Measurements from ENCODE around the gene ENPP7.
A peak's percentile ranks its signal among the peaks of the same experiment; 100 is the strongest.

Gene ENPP7

GRCh38 chr17:79722787-79723186 lies 8.0 kb upstream of the ENPP7 start:
- no peaks in the 10 kb centered on the region for H3K9me3 ChIP-seq (ENCODE audit: insufficient read depth, low read depth, low read length)
- H3K9ac ChIP-seq (ENCODE audit: low read depth, low read length, poor library complexity, severe bottlenecking), result no peak overlapping the region

DNA sequence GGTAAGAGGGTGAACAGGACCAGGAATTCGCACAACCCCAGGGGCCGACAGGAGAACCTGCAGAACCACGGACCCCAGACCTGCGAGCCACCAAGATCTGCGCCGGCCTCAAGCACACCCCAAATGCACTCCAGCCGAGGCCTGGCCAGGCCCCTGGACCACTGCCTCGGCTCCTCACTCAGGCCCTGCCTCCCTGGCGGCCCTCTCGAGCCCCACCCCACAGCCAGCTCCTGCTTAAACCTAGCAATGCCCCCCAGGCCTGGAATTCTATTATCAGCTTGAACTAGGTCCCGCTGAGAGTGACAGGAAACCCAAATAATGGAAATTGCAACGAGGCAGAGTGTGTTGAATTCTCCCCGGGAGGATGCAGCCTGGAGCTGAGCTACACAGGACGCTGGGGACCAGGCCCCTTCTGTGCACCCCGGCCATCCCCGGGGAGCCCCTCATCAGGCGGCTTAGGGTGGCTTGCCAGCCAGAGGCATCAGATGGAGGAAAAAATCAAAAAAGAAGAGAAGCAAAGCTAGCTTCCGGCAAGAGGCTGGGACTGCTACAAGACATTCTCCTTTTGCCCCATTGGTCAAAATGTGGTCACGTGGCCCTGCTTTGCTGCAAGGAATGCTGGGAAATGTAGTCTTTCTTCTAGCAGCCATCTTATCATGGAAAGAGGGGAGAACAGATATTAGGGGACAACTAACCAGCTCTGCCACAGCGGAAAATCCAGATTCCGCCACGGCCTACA lies 2.4 kb upstream of the ENPP7 start:
- Histone ChIP-seq H3K4me1 (ENCODE audit: insufficient read depth, low read length, poor library complexity, severe bottlenecking) (no peaks in the 10 kb centered on the region), H3K4me2 (ENCODE audit: low read depth, low read length, poor library complexity, severe bottlenecking) (peak overlapping the region; percentile 54), H3K9me3 (ENCODE audit: insufficient read depth, low read depth, low read length) (no peaks in the 10 kb centered on the region), H4K20me1 (ENCODE audit: insufficient read depth, low read length, poor library complexity, severe bottlenecking) (no peaks in the 10 kb centered on the region), H2AFZ (ENCODE audit: low read length) (peak overlapping the region; percentile 96), H3K9ac (ENCODE audit: low read depth, low read length, poor library complexity, severe bottlenecking) (no peak overlapping the region), H3K27me3 (ENCODE audit: insufficient read depth, low read length, poor library complexity, severe bottlenecking) (no peaks in the 10 kb centered on the region), H3K9me2 (replicated peaks; ENCODE audit: low read depth, low read length) (no peaks in the 10 kb centered on the region), H3K4me3 (ENCODE audit: low read length, poor library complexity, severe bottlenecking) (peak overlapping the region; percentile 51), H3K36me3 (ENCODE audit: insufficient read depth, low read length) (no peaks in the 10 kb centered on the region), H3F3A (ENCODE audit: low read depth) (no peaks in the 10 kb centered on the region), H3K79me2 (ENCODE audit: insufficient read depth, low read length) (no peaks in the 10 kb centered on the region)
- TF ChIP-seq, protein P1, sequence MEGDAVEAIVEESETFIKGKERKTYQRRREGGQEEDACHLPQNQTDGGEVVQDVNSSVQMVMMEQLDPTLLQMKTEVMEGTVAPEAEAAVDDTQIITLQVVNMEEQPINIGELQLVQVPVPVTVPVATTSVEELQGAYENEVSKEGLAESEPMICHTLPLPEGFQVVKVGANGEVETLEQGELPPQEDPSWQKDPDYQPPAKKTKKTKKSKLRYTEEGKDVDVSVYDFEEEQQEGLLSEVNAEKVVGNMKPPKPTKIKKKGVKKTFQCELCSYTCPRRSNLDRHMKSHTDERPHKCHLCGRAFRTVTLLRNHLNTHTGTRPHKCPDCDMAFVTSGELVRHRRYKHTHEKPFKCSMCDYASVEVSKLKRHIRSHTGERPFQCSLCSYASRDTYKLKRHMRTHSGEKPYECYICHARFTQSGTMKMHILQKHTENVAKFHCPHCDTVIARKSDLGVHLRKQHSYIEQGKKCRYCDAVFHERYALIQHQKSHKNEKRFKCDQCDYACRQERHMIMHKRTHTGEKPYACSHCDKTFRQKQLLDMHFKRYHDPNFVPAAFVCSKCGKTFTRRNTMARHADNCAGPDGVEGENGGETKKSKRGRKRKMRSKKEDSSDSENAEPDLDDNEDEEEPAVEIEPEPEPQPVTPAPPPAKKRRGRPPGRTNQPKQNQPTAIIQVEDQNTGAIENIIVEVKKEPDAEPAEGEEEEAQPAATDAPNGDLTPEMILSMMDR (conservative IDR thresholded peaks at IDR 0.05; ENCODE audit: low read length), result no peak
- TF ChIP-seq EZH2phosphoT487 (IDR thresholded peaks at IDR 0.05; ENCODE audit: borderline replicate concordance), result no peak

More at GRCh38 chr17:79722787-79723186, 8.0 kb upstream of the ENPP7 start:
- no peaks in the 10 kb centered on the region for H3K79me2 ChIP-seq (ENCODE audit: insufficient read depth, low read length)
- TF ChIP-seq, protein P1 (conservative IDR thresholded peaks at IDR 0.05; ENCODE audit: low read length), result no peak
- no peak for TF ChIP-seq EZH2phosphoT487 (IDR thresholded peaks at IDR 0.05; ENCODE audit: borderline replicate concordance)
- H3K4me1 ChIP-seq (ENCODE audit: insufficient read depth, low read length, poor library complexity, severe bottlenecking), result no peaks in the 10 kb centered on the region
- H4K20me1 ChIP-seq (ENCODE audit: insufficient read depth, low read length, poor library complexity, severe bottlenecking), result no peaks in the 10 kb centered on the region
- H3K27me3 ChIP-seq (ENCODE audit: insufficient read depth, low read length, poor library complexity, severe bottlenecking), result no peaks in the 10 kb centered on the region
- H3K36me3 ChIP-seq (ENCODE audit: insufficient read depth, low read length), result no peaks in the 10 kb centered on the region
- H3K4me3 ChIP-seq (ENCODE audit: low read length, poor library complexity, severe bottlenecking), result no peak overlapping the region
- H3F3A ChIP-seq (ENCODE audit: low read depth), result no peaks in the 10 kb centered on the region
- no peak overlapping the region for H3K4me2 ChIP-seq (ENCODE audit: low read depth, low read length, poor library complexity, severe bottlenecking)
- H2AFZ ChIP-seq (ENCODE audit: low read length), result no peak overlapping the region
- no peaks in the 10 kb centered on the region for H3K9me2 ChIP-seq (replicated peaks; ENCODE audit: low read depth, low read length)

DNA sequence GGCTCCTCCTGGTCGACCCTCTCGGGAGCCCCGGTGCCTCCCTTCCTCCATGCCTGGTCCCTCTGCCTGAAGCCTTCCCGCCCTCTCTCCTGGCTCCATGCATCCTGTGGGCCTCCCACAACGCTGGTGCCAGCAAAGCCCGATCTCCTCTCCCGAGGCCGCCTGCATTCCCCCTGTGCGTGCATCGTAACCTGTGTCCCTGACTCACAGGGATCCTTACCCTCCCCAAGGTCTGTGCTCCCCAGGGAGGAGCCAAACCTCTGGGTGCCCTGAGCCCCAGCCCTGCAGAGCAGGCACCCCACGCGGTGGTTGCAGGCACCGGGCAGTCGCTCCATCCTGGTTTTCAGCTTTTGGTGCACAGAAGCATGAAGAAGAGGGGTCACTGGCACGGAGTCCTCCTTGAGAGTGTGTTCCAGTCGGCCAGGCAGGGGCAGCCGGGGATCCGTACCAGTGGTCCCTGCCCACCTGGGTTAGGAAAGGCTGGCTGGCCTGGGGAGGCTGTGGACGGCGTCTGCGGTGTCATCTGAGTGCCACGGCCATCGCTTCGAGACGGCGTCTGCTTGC lies 1.8 kb upstream of the ENPP7 start:
- TF ChIP-seq, protein P1 (conservative IDR thresholded peaks at IDR 0.05; ENCODE audit: low read length), result no peak
- no peak for TF ChIP-seq EZH2phosphoT487 (IDR thresholded peaks at IDR 0.05; ENCODE audit: borderline replicate concordance)
- H3K9me3 ChIP-seq (ENCODE audit: insufficient read depth, low read depth, low read length), result no peaks in the 10 kb centered on the region
- no peaks in the 10 kb centered on the region for H3K36me3 ChIP-seq (ENCODE audit: insufficient read depth, low read length)
- no peaks in the 10 kb centered on the region for H3K27me3 ChIP-seq (ENCODE audit: insufficient read depth, low read length, poor library complexity, severe bottlenecking)
- no peaks in the 10 kb centered on the region for H3K4me1 ChIP-seq (ENCODE audit: insufficient read depth, low read length, poor library complexity, severe bottlenecking)
- no peaks in the 10 kb centered on the region for H3K79me2 ChIP-seq (ENCODE audit: insufficient read depth, low read length)
- no peak overlapping the region for H3K9ac ChIP-seq (ENCODE audit: low read depth, low read length, poor library complexity, severe bottlenecking)
- no peaks in the 10 kb centered on the region for H3K9me2 ChIP-seq (replicated peaks; ENCODE audit: low read depth, low read length)
- no peaks in the 10 kb centered on the region for H4K20me1 ChIP-seq (ENCODE audit: insufficient read depth, low read length, poor library complexity, severe bottlenecking)
- peak overlapping the region; percentile 51 for H3K4me3 ChIP-seq (ENCODE audit: low read length, poor library complexity, severe bottlenecking)
- peak overlapping the region; percentile 54 for H3K4me2 ChIP-seq (ENCODE audit: low read depth, low read length, poor library complexity, severe bottlenecking)
- H2AFZ ChIP-seq (ENCODE audit: low read length), result peak overlapping the region; percentile 96
- H3F3A ChIP-seq (ENCODE audit: low read depth), result no peaks in the 10 kb centered on the region
